B cell (primary cell): ENCODE measurements around the gene RABGAP1. TPM values are rescaled to one million over a fixed set of nuclear protein-coding genes. Genes with fewer than 3 reads are reported as not detected.

Experiments
- ATAC-seq: fragments of 200-7000 bp; cut with Tn5 transposase; one replicate; pipeline ENCODE4 v1.10.0; 2021; ENCODE audit warnings: low read depth, mild to moderate bottlenecking, moderate number of reproducible peaks, moderate library complexity
- CTCF ChIA-PET: fragments of 350-600 bp; sonication (Branson Sonifier 250); formaldehyde crosslinking; loops from one replicate; lab custom pipeline; 2021; ENCODE audit warnings: antibody characterized with exemption, inconsistent platforms; lab: Charles Lee
- POLR2A ChIA-PET: fragments of 350-600 bp; sonication (Branson Sonifier 250); formaldehyde crosslinking; loops from one replicate; lab custom pipeline; 2021; ENCODE audit warnings: antibody characterized with exemption; lab: Charles Lee
- DNase-seq: peaks from one replicate; pipeline ENCODE4 v3.0.0; 2013
- H2AFZ ChIP-seq: 2 replicates; pipeline ENCODE4 v1.6.1; 2012; ENCODE audit warnings: mild to moderate bottlenecking, low read depth, low read length; ENCODE audit not compliant: insufficient read depth, poor library complexity, severe bottlenecking
- H3K27ac ChIP-seq, 2 donors: 1 replicate in 1 of 2; 2 replicates in 1 of 2; pipeline ENCODE4 v1.5.1; 2012 to 2013; ENCODE audit warnings: low read length in 2 of 2, mild to moderate bottlenecking in 2 of 2, moderate library complexity in 1 of 2
- H3K27me3 ChIP-seq, 4 experiments: fragments of 200-600 bp in 1 of 4; sonication (generic) in 1 of 4; replicated peaks in 1 of 4; 1 replicate in 2 of 4; 2 replicates in 2 of 4; pipeline versions ENCODE4 v1.6.1 to v1.7.0; 2013 to 2016; ENCODE audit warnings: low read length in 3 of 4, mild to moderate bottlenecking in 2 of 4, mixed read lengths in 1 of 4, moderate library complexity in 1 of 4; ENCODE audit not compliant: insufficient read depth in 4 of 4, control insufficient read depth in 3 of 4; ENCODE audit errors: control extremely low read depth in 1 of 4
- H3K36me3 ChIP-seq, 2 experiments: replicated peaks in 1 of 2; 1 replicate in 1 of 2; 2 replicates in 1 of 2; pipeline versions ENCODE4 v1.6.1 to v1.7.1; 2013; ENCODE audit warnings: low read length in 1 of 2; ENCODE audit not compliant: insufficient read depth in 2 of 2, control insufficient read depth in 1 of 2; ENCODE audit errors: control extremely low read depth in 1 of 2, extremely low read depth in 1 of 2
- H3K4me1 ChIP-seq, 2 donors: fragments of 200-600 bp in 1 of 2; sonication (generic) in 1 of 2; 1 replicate in 1 of 2; 2 replicates in 1 of 2; pipeline versions ENCODE4 v1.5.1 to v1.6.1; 2013 to 2017; ENCODE audit warnings: low read length in 2 of 2; ENCODE audit not compliant: control insufficient read depth in 2 of 2, insufficient read depth in 2 of 2
- H3K4me2 ChIP-seq: replicated peaks from 2 replicates; pipeline ENCODE3; 2012; ENCODE audit warnings: mild to moderate bottlenecking, low read depth, low read length; ENCODE audit not compliant: poor library complexity, severe bottlenecking
- H3K4me3 ChIP-seq, 5 experiments: fragments of 200-600 bp in 1 of 5; sonication (generic) in 1 of 5; 1 replicate in 3 of 5; 2 replicates in 2 of 5; pipeline versions ENCODE4 v1.5.1 to v1.7.0; 2011 to 2016; ENCODE audit warnings: low read length in 4 of 5, mild to moderate bottlenecking in 4 of 5, low read depth in 2 of 5, control low read depth in 1 of 5, moderate library complexity in 1 of 5; ENCODE audit not compliant: insufficient read depth in 1 of 5; ENCODE audit errors: control extremely low read depth in 1 of 5, extremely low read depth in 1 of 5
- H3K79me2 ChIP-seq: fragments of 200-600 bp; sonication (generic); one replicate; pipeline ENCODE4 v1.6.0; 2016; ENCODE audit warnings: low read length; ENCODE audit not compliant: control insufficient read depth, insufficient read depth
- H3K9ac ChIP-seq: fragments of 200-600 bp; sonication (generic); 2 replicates; pipeline ENCODE4 v1.6.1; 2017; ENCODE audit warnings: mild to moderate bottlenecking, low read length, moderate library complexity
- H3K9me3 ChIP-seq, 3 donors: one replicate each; pipeline versions ENCODE4 v1.6.1 to v1.7.1; 2013; ENCODE audit warnings: low read length in 2 of 3; ENCODE audit not compliant: control insufficient read depth in 2 of 3, insufficient read depth in 1 of 3; ENCODE audit errors: control extremely low read depth in 1 of 3
- H4K20me1 ChIP-seq: 2 replicates; pipeline ENCODE4 v1.6.0; 2012; ENCODE audit warnings: mild to moderate bottlenecking, low read length; ENCODE audit not compliant: insufficient read depth, control insufficient read depth, poor library complexity, severe bottlenecking
- H3K27ac Mint-ChIP-seq: one replicate; pipeline ENCODE4 v1.8.0; 2021; ENCODE audit warnings: mixed read lengths
- H3K27me3 Mint-ChIP-seq: one replicate; pipeline ENCODE4 v1.8.0; 2021; ENCODE audit warnings: mixed read lengths
- H3K4me1 Mint-ChIP-seq: one replicate; pipeline ENCODE4 v1.8.0; 2021; ENCODE audit warnings: mixed read lengths
- H3K4me3 Mint-ChIP-seq: one replicate; pipeline ENCODE4 v1.8.0; 2021; ENCODE audit warnings: mixed read lengths
- H3K9me3 Mint-ChIP-seq: one replicate; pipeline ENCODE4 v1.8.0; 2022; ENCODE audit warnings: mixed read lengths; ENCODE audit not compliant: insufficient read depth
- EZH2 ChIP-seq: IDR thresholded peaks from 2 replicates; pipeline ENCODE4 v1.6.1; 2012; ENCODE audit warnings: borderline replicate concordance, low read depth, mild to moderate bottlenecking, moderate library complexity, low read length; ENCODE audit not compliant: insufficient read depth, poor library complexity, severe bottlenecking
- WGBS: methylation state at CpG from one replicate; pipeline ENCODE4 v1.1.5; 2013; ENCODE audit warnings: missing lambda C conversion rate; ENCODE audit not compliant: insufficient coverage; 5-methylcytosine and 5-hydroxymethylcytosine counted together
- intact Hi-C: fragments of 100-400 bp; cut with micrococcal nuclease; formaldehyde crosslinking; loops from one replicate; pipeline ENCODE4 v1.10.0; 2022
- polyA plus RNA-seq: library from polyadenylated mRNA; depleted of rRNA; stranded (reverse); fragments of >200 nt; gene quantifications from 2 replicates; pipeline ENCODE4 v1.2.3, GENCODE V29; 2012
- total RNA-seq, 2 donors: library from RNA; stranded (reverse); fragments of 120-200 nt in 1 of 2; gene quantifications; 1 replicate in 1 of 2; 2 replicates in 1 of 2; pipeline versions ENCODE4 v1.2.3 to v1.2.4, GENCODE V29; 2013 to 2022
- TF ChIP-seq, protein P1 (sequence below): fragments of 200-600 bp; IDR thresholded peaks from one replicate; pipeline ENCODE4 v1.8.0; 2022; ENCODE audit warnings: antibody characterized with exemption, mild to moderate bottlenecking

The RABGAP1 gene
- total and polyA plus RNA-seq, 2 donors (not counting 1 experiment from before 2014, with no cell fraction given) = 13.9 to 81.0 TPM

DNA sequence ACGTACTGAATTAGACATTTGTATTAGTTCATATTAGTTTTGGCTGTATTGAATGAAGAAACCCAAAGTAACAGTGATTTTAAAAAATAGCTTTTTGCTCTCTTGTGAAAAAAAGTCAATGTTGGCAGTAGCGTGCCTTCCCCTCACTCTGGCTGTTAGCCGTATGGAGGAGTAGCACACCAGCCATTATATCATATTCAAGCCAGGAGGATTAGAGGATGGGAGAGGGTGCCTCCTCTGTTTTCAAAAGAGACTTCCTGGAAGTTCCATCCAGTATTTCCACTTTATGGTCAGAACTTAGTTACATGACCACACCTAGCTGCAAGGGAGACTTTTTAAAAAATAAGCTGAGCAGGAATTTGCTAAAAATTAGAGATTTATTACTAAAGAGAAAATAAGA, 133.8 kb downstream of the RABGAP1 start:
- H3K9me3 Mint-ChIP-seq = no peaks in the 10 kb centered on the region
- peaks cover 22% of the 10 kb centered on the region for H3K4me1 Mint-ChIP-seq
- no peak overlapping the region for H3K4me3 Mint-ChIP-seq
- ChIA-PET POLR2A (no interaction called here), CTCF (interaction anchor here (1.3 to 2.2 kb wide), 5 partner anchors 27 to 311 kb away, joined by 3 to 7 read pairs (median 4); no protein-coding TSS in a partner anchor)
- H2AFZ ChIP-seq = no peak overlapping the region
- no peaks in the 10 kb centered on the region for H3K27me3 Mint-ChIP-seq
- intact Hi-C loops = no loop called here
- no peak overlapping the region for H3K27ac Mint-ChIP-seq
- H3K4me1 ChIP-seq = peaks cover 7 to 8% of the 10 kb centered on the region in 2 donors
- H3K4me2 ChIP-seq = no peak overlapping the region
- no peak for ATAC-seq
- WGBS = 100% methylated on average over 1 of the region's 3 CpGs
- H3K79me2 ChIP-seq = no peaks in the 10 kb centered on the region
- no peaks in the 10 kb centered on the region for H3K9me3 ChIP-seq
- no peak for DNase-seq
- TF ChIP-seq, protein P1, sequence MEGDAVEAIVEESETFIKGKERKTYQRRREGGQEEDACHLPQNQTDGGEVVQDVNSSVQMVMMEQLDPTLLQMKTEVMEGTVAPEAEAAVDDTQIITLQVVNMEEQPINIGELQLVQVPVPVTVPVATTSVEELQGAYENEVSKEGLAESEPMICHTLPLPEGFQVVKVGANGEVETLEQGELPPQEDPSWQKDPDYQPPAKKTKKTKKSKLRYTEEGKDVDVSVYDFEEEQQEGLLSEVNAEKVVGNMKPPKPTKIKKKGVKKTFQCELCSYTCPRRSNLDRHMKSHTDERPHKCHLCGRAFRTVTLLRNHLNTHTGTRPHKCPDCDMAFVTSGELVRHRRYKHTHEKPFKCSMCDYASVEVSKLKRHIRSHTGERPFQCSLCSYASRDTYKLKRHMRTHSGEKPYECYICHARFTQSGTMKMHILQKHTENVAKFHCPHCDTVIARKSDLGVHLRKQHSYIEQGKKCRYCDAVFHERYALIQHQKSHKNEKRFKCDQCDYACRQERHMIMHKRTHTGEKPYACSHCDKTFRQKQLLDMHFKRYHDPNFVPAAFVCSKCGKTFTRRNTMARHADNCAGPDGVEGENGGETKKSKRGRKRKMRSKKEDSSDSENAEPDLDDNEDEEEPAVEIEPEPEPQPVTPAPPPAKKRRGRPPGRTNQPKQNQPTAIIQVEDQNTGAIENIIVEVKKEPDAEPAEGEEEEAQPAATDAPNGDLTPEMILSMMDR = no peak
- no peak for TF ChIP-seq EZH2
- no peak overlapping the region for H3K9ac ChIP-seq
- H3K4me3 ChIP-seq = no peak overlapping the region
- no peak overlapping the region for H3K27ac ChIP-seq
- no peaks in the 10 kb centered on the region for H4K20me1 ChIP-seq
- H3K36me3 ChIP-seq = peaks cover 17 to 25% of the 10 kb centered on the region in 2 experiments
- H3K27me3 ChIP-seq = no peaks in the 10 kb centered on the region

DNA sequence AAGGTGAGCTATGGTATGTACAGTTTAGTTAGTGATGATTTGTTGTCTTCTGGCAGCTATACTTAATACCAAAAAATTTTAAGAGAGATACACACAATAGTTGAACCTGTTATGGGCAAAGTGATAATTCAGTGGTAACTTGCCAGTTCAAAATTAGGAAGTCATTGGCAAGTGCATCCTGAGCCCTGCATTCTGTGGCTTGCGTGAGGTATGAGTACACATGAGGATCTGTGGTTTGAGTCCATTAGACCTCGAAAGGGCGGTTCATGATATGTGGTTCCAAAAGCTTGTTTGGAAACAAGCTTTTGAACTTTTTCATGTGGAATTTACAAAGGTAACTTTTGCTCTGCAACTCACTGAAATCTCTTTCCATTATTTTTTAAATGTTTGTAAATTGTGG, 139.6 kb downstream of the RABGAP1 start:
- Histone ChIP-seq H3K27me3 (no peaks in the 10 kb centered on the region), H3K36me3 (peaks cover 12 to 37% of the 10 kb centered on the region in 2 experiments), H3K4me2 (no peak overlapping the region), H4K20me1 (no peaks in the 10 kb centered on the region), H3K4me1 (peaks cover 0 to 8% of the 10 kb centered on the region in 2 donors), H3K27ac (no peak overlapping the region), H3K9me3 (no peaks in the 10 kb centered on the region), H3K4me3 (no peak overlapping the region), H3K9ac (no peak overlapping the region), H3K79me2 (no peaks in the 10 kb centered on the region), H2AFZ (no peak overlapping the region)
- H3K27me3 Mint-ChIP-seq = no peaks in the 10 kb centered on the region
- H3K4me1 Mint-ChIP-seq = peaks cover 17% of the 10 kb centered on the region
- intact Hi-C loops = no loop called here
- CTCF ChIA-PET = interaction anchor here (0.5 to 7.0 kb wide), 17 partner anchors 9 to 279 kb away, joined by 3 to 214 read pairs (median 4); no protein-coding TSS in a partner anchor
- POLR2A ChIA-PET = interaction anchor here (0.6 kb wide), 1 partner anchor 33 kb away, joined by 5 read pairs; no protein-coding TSS in a partner anchor
- H3K4me3 Mint-ChIP-seq = no peak overlapping the region
- TF ChIP-seq, protein P1 = no peak
- TF ChIP-seq EZH2 = no peak
- H3K9me3 Mint-ChIP-seq = no peaks in the 10 kb centered on the region
- DNase-seq = no peak
- ATAC-seq = no peak
- 40% methylated on average over 3 of the region's 3 CpGs for WGBS
- no peak overlapping the region for H3K27ac Mint-ChIP-seq
